Tibial nerve (tissue), 4 donors: ENCODE data around the gene DIMT1. TPM values are rescaled to one million over a fixed set of nuclear protein-coding genes. Genes with fewer than 3 reads are reported as not detected.

ENCODE experiments used
- DNase-seq, 2 donors: peaks; one replicate each; pipeline ENCODE4 v3.0.0-alpha.2; 2019; ENCODE audit warnings: low spot score in 2 of 2
- H3K27ac ChIP-seq, 4 donors: fragments of 200-600 bp; sonication (generic) in 3 of 4; one replicate each; pipeline ENCODE4 v1.5.1; 2017 to 2019; ENCODE audit warnings: mild to moderate bottlenecking in 1 of 4
- H3K27me3 ChIP-seq, 2 donors: fragments of 200-600 bp; sonication (generic) in 1 of 2; one replicate each; pipeline versions ENCODE4 v1.5.1 to v1.6.0; 2017 to 2019
- H3K36me3 ChIP-seq, 3 donors: fragments of 200-600 bp; sonication (generic); one replicate each; pipeline ENCODE4 v1.5.1; 2018 to 2019
- H3K4me1 ChIP-seq, 4 donors: fragments of 200-600 bp; sonication (generic) in 3 of 4; one replicate each; pipeline ENCODE4 v1.5.1; 2017 to 2019
- H3K4me3 ChIP-seq, 4 donors: fragments of 200-600 bp; sonication (generic) in 3 of 4; one replicate each; pipeline ENCODE4 v1.5.1; 2017 to 2019; ENCODE audit warnings: mild to moderate bottlenecking in 1 of 4, moderate library complexity in 1 of 4
- H3K9me3 ChIP-seq, 4 donors: fragments of 200-600 bp; sonication (generic) in 3 of 4; one replicate each; pipeline ENCODE4 v1.5.1; 2017 to 2019
- CTCF ChIP-seq, 5 experiments: fragments of 200-600 bp in 3 of 5; fragments of 450-650 bp in 2 of 5; sonication (generic) in 3 of 5; IDR thresholded peaks; one replicate each; pipeline ENCODE4 v1.5.1; 2016 to 2019; ENCODE audit warnings: antibody characterized with exemption in 5 of 5, mild to moderate bottlenecking in 3 of 5, moderate library complexity in 2 of 5
- EP300 ChIP-seq, 2 donors: sonication (generic); formaldehyde crosslinking; IDR thresholded peaks; one replicate each; pipeline ENCODE4 v1.6.1; 2017; ENCODE audit warnings: antibody characterized with exemption in 2 of 2, mild to moderate bottlenecking in 1 of 2
- POLR2A ChIP-seq, 2 donors: fragments of 450-650 bp; IDR thresholded peaks; one replicate each; pipeline ENCODE4 v1.6.1; 2017; ENCODE audit warnings: antibody characterized with exemption in 2 of 2, mild to moderate bottlenecking in 2 of 2, moderate library complexity in 2 of 2
- WGBS, 2 donors: methylation state at CpG; one replicate each; pipeline ENCODE4 v1.1.5; 2018; 5-methylcytosine and 5-hydroxymethylcytosine counted together
- total RNA-seq, 4 donors: library from RNA; depleted of rRNA; stranded (reverse); fragments of >200 nt; gene quantifications; one replicate each; pipeline ENCODE4 v1.1.0, GENCODE V29; 2016

The DIMT1 gene
- total RNA-seq, 4 donors from 2014 or later: 16.2 to 22.2 (median 17.5) TPM

- Histone ChIP-seq H3K27ac (no peak overlapping the region), H3K27me3 (no peaks in the 10 kb centered on the region), H3K4me1 (no peaks in the 10 kb centered on the region), H3K4me3 (no peak overlapping the region), H3K9me3 (no peaks in the 10 kb centered on the region), H3K36me3 (peaks cover 0 to 68% (median 0%) of the 10 kb centered on the region in 3 donors)
- peak in 1 of 2 donors; percentile 92 for DNase-seq
- peak; percentile 40 to 72 (median 50) for TF ChIP-seq CTCF (IDR thresholded peaks at IDR 0.05)
- no peak for TF ChIP-seq POLR2A (IDR thresholded peaks at IDR 0.05)
- no peak for TF ChIP-seq EP300 (IDR thresholded peaks at IDR 0.05)
Observed at GRCh38 chr5:62354028-62354874, 49.5 kb downstream of the DIMT1 start.

- Histone ChIP-seq H3K27me3 (no peaks in the 10 kb centered on the region), H3K36me3 (peaks cover 0 to 34% (median 0%) of the 10 kb centered on the region in 3 donors), H3K9me3 (no peaks in the 10 kb centered on the region), H3K27ac (no peak overlapping the region), H3K4me1 (no peaks in the 10 kb centered on the region), H3K4me3 (no peak overlapping the region)
- DNase-seq: no peak
- 92 to 100% methylated on average over 1 of the region's 1 CpG for WGBS, 2 donors
- no peak for TF ChIP-seq CTCF (IDR thresholded peaks at IDR 0.05)
- TF ChIP-seq POLR2A (IDR thresholded peaks at IDR 0.05): no peak
Observed at GRCh38 chr5:62348723-62349481, 54.8 kb downstream of the DIMT1 start.

- H3K4me1 ChIP-seq: no peaks in the 10 kb centered on the region
- WGBS, 2 donors: 94 to 97% methylated on average over 1 of the region's 1 CpG
- H3K4me3 ChIP-seq: no peak overlapping the region
- DNase-seq: no peak
- no peak overlapping the region for H3K27ac ChIP-seq
- no peaks in the 10 kb centered on the region for H3K27me3 ChIP-seq
- no peaks in the 10 kb centered on the region for H3K9me3 ChIP-seq
- TF ChIP-seq CTCF (IDR thresholded peaks at IDR 0.05): no peak
- no peak for TF ChIP-seq EP300 (IDR thresholded peaks at IDR 0.05)
- TF ChIP-seq POLR2A (IDR thresholded peaks at IDR 0.05): no peak
- peaks cover 0 to 30% (median 0%) of the 10 kb centered on the region in 3 donors for H3K36me3 ChIP-seq
Observed at GRCh38 chr5:62347928-62348327, 55.8 kb downstream of the DIMT1 start.

- TF ChIP-seq EP300 (IDR thresholded peaks at IDR 0.05): no peak
- TF ChIP-seq CTCF (IDR thresholded peaks at IDR 0.05): no peak
- TF ChIP-seq POLR2A (IDR thresholded peaks at IDR 0.05): no peak
- peaks cover 0 to 22% (median 0%) of the 10 kb centered on the region in 3 donors for H3K36me3 ChIP-seq
- 92 to 99% methylated on average over 2 of the region's 2 CpGs for WGBS, 2 donors
- H3K9me3 ChIP-seq: no peaks in the 10 kb centered on the region
- H3K4me1 ChIP-seq: no peaks in the 10 kb centered on the region
- no peak for DNase-seq
- no peak overlapping the region for H3K4me3 ChIP-seq
- H3K27ac ChIP-seq: no peak overlapping the region
- no peaks in the 10 kb centered on the region for H3K27me3 ChIP-seq
Observed at GRCh38 chr5:62346748-62347147, 57.0 kb downstream of the DIMT1 start.

- H3K4me1 ChIP-seq: no peaks in the 10 kb centered on the region
- TF ChIP-seq POLR2A (IDR thresholded peaks at IDR 0.05): no peak
- no peak for TF ChIP-seq CTCF (IDR thresholded peaks at IDR 0.05)
- TF ChIP-seq EP300 (IDR thresholded peaks at IDR 0.05): no peak
- no peaks in the 10 kb centered on the region for H3K36me3 ChIP-seq
- no peak for DNase-seq
- H3K9me3 ChIP-seq: no peaks in the 10 kb centered on the region
- WGBS, 2 donors: 97% methylated on average over 1 of the region's 1 CpG
- no peak overlapping the region for H3K27ac ChIP-seq
- H3K27me3 ChIP-seq: no peaks in the 10 kb centered on the region
- H3K4me3 ChIP-seq: no peak overlapping the region
Observed at GRCh38 chr5:62343428-62343827, 60.3 kb downstream of the DIMT1 start.
